PFSK-1 (cell line): ENCODE results near the gene HINT2.

Experiments
- FOXP2 ChIP-seq: optimal IDR thresholded peaks from 2 replicates; pipeline ENCODE3; 2011; ENCODE audit warnings: borderline replicate concordance, control low read depth, inconsistent platforms; ENCODE audit not compliant: insufficient read depth; ENCODE audit errors: extremely low read length, extremely low read depth
- SIN3A ChIP-seq: IDR thresholded peaks from 2 replicates; pipeline ENCODE4 v1.6.1; 2012; ENCODE audit warnings: mild to moderate bottlenecking, low read length, moderate library complexity, borderline replicate concordance; ENCODE audit not compliant: insufficient read depth
- TAF1 ChIP-seq: IDR thresholded peaks from 2 replicates; pipeline ENCODE4 v1.6.1; 2012; ENCODE audit warnings: low read length, control low read depth, borderline replicate concordance; ENCODE audit not compliant: insufficient read depth

- TF ChIP-seq SIN3A (no peak), FOXP2 (no peak), TAF1 (no peak)
Observed at GRCh38 chr9:35790025-35790384, 24.8 kb downstream of the HINT2 start.
